NK-92 treated with Interleukin-12 subunit alpha and Interleukin-12 subunit beta, amount 100 ng/mL, for 24 hours (cell line): ENCODE data around the gene CLUH.

Source experiments
- DNase-seq: peaks from one replicate; lab custom pipeline; 2025; lab: John Stamatoyannopoulos, UW

CLUH gene

DNA sequence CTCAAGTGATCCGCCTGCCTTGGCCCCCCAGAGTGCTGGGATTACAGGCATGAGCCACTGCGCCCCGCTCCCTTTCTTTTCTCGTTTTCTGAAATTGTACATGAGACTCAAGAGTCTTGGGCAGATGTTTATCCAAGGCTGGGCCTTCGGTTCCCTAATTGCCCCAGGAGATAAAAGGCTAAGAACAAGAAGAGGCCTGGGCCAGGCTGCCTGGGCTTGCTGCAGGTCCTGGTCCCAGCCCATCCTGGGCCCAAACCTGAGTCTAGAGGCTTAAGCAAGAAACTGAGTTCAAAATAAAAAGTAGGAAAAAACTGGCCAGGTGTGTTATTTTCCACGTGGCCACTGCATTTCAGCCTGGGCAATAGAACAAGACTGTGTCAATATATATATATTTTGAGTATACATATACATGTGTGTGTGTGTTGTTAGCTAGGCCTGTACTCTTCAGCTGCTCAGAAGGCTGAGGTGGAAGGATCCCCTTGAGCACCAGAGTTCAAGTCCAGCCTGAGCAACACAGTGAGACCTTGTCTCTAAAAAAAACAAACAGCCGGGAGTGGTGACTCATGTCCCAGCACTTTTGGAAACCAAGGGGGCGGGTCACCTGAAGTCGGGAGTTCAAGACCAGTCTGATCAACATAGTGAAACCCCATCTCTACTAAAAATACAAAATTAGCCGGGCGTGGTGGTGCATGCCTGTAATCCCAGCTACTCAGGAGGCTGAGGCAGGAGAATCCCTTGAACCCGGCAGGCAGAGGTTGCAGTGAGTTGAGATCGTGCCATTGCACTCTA is 6.8 kb upstream of the CLUH start:
- DNase-seq, result no peak

DNA sequence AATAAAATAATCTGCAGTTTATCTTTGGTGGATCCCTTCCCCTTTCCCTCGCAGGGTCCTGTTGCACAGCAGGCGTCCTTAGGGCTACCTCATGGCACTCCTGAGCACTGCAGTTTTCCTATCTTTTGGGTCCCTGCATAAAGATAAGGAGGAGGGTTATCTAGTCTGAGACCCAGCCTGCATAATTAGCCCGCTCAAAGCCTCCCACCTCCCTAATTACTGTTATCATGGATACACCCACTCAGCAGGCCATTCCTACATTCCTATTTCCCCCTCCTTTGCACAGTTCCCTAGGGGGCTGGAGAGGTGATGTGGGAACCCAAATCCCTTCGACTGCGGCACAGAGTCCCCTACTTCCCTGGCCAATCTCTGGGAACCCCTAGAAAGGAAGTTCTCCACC is 5.1 kb upstream of the CLUH start:
- DNase-seq, result no peak

DNA sequence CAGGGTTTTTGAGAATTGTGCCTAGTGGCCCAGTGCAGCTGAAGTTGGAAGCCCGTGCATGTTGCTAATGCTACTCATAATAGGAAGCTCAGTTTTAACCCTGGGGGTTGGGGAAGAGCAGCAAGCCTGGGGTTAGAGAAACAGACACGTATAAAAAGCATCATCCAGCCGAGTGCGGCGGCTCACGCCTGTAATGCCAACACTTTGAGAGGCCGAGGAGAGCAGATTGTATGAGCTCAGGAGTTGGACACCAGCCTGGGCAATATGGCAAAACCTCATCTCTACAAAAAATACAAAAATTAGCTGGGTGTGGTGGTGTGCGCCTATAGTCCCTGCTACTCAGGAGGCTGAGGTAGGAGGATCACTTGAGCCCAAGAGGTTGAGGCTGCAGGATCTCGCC is 2.3 kb upstream of the CLUH start:
- DNase-seq, result no peak

- DNase-seq, result no peak
These were observed 908 bp upstream of the CLUH start for GRCh38 chr17:2712300-2713043.

DNA sequence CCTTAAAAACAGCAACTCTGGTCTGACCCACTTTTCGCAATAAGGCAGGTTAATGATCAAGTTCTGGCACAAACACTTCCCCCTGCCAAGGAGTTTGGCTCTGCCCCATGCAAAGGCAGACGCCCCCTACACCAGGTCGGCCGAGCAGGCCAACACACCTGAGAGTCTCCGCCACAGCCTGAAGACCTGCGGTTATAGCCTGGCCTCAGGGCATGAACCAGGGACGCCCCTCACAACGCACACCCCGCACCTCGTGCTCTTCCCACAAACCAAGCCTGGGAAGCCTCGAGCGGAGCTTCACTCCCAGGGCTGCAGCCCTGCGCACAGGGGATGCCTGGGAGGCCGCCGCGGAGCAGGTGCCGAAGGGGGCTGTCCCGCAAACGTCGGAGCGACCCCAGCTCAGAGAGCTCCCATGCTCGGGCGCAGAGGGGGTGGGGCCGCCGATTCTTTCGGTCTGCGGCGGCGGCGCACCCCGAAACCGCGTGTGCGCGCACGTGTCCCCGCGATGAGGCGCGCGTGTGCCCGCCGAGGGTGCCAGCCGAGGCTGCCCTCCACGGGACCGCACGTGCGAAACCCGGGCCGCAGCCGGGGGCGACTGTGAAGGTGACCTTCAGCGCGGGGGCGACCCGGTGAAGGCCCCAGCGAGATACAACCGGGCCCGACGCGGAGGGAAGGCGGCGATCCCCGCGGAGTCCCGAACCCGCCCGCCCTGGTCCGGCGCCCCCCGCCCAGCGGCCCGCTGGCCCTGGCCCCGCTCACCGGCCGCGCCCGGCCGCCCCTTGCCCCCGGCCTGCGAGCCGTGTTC is 559 bp downstream of the CLUH start:
- DNase-seq, result no peak

DNA sequence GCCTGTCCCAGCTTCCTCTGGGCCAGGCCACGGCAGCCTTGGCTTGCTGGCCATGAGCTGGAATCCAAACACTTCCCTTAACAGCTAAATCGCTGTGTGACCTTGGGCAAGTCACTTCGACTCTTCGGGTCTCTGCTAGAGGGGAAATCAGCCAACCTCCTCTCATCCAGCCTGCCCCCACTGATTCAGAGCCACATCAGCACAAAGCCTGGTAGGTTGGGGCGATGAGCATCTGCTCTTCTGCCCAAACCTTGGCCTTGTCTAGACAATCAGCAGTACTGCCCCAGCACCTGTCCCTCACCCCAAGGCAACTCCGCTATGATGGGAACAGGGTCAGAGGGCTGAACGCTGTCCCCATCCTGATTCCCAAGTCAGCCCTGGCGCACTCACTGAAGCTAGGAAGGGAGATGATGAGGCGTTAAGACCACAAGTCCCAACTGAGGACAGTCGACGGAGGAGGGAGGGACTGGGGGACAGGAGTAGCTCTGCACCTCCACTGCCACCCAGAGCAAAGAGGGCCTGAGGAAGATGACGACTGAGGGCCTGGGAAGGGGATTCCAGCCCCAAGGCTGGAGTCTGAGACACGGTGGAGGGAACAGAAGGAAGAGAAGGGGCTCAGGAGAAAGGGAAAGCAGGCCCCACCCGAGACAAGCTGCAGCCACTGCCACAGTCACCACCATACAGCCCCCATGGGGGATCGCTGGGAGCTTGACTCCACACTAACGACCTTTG is 1.3 kb downstream of the CLUH start:
- DNase-seq, result no peak

DNA sequence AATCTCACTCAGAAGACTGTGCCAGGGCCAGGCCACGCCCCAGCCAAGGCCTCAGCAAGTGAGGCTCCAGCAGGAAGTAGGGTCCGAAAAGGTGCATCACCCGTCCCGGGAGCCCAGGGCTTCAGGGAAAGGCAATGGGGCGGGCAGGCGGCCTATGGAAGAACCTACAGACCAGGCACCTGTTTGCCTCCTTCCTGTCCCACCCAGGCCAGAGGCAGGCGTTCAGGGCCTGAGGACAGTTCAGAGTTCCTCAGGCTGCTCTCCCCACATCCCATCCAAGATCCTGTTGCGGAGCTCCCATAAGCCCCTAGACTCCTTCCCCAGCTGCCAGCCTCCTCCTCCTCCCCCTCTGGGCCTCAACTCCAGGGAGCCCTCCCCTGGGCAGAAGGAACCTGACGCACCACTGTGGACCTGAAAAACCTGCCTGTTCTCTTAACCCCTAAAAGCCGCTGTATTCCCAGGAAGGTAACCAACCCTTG is 2.3 kb downstream of the CLUH start:
- no peak for DNase-seq

DNA sequence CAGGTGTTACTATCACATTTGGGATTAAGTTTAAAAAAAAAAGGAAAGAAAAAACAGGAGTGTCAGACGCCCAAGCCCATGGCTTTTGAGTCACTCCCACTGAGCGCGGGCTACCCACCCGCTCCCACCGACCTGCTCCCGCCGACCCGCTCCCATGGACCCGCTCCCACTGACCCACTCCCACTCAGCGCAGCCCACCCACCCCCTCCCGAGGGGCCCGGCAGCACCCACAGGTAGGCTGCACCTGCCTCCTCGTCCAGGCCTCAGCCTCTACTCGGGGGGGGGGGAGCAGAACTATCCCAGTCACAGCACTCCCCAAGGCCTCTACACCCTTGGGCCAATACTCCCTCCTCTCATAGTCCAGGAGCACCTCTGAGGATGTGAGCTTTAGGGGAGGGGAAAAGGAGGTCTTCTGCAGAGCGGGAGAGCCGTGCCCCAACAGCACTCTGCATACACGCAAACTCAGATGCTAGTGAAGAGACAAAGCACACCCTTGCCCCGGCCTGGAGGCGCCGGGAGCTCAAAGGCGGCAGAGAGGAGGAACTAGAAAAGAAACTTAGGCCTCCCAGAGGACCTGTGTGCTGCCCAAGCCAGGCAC is 2.9 kb downstream of the CLUH start:
- no peak for DNase-seq

DNA sequence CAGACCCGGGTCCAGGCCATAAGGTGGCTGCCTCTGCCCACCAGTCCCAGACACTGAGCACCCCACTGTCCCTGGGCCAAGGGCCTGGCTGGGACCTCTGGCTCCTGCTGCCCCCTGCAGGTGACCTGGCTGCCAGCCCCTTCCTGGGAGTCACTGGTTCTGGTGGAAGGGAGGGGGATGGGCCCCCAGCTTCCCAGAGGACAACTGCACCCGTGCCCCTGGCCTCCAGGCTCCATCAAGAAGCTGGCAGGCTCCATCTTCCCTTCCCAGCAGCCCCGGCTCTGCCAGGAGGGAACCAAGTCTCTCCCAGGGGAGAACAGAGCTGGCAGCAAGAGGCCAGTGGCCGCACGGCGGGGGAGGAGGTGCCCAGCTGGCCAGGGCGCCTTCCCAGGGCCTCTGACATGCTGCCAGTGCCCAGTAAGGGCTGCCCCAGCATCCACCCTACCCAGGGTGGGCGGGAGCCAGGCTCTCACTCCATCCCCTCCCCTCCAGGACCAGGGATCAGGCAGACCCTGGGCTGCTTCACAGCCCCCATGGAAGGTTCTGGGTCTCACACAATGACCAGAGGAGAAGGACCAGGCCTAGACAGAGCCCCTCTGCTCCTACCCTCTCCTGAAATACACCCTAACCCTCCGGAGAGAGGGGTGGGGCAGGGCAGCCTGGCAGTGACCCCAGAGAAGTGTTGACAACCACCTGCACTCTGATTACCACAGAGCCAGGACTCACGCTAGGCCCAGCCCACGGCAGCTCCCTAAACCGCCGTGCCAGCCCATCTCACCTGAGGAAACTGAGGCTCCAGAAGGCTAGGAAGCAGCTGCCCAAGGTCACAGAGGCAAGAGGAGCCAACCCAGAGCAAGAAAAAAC is 3.6 kb downstream of the CLUH start:
- DNase-seq, result no peak

GRCh38 chr17:2706911-2707510 is 4.6 kb downstream of the CLUH start:
- no peak for DNase-seq

- DNase-seq, result no peak
These were observed 5.4 kb downstream of the CLUH start for GRCh38 chr17:2705888-2706795.

GRCh38 chr17:2705263-2705662 is 6.3 kb downstream of the CLUH start:
- DNase-seq, result no peak

- no peak for DNase-seq
These were observed 6.7 kb downstream of the CLUH start for GRCh38 chr17:2704890-2705248.

DNA sequence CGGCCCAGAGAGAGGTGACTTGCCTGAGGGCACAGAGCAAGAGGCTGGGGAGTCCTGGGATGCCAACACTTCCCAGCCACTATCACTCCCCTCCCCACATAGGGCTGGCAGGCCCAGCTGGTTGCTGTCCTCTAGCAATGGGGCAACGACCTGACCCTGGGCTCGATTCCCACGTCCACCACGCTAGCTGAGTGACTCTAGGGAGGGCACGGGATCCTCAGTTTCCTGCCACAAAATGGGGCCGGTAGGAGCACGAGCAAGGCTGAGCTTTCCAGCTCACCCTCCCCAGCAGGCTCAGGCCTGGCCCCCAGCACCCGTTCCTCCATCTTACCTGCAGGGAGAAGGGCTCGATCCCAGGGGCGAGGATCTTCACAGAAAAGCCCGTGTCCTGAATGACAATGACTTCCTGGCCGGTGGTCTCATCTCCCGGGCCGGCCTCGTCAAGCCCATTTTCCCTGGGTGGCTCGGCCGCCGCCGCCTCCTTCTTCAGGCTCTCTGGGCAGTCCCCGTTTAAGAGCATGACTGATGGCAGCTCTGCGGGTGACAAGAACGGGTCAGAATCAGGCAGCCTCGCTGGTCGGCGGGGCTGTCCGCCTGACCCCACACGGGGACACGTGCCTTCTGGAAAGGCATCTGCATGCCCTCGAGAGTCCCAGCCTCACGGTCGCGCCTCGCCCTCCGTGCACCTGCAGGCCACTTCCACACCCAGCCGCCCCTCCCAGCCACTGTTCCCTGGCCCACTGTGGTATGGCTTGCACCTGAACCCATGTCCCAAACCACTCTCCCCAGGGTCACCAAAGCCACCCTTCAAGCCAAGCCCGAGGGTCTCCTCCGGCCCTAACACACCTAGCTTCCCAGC is 7.3 kb downstream of the CLUH start:
- DNase-seq, result no peak

GRCh38 chr17:2703606-2704005 is 8.0 kb downstream of the CLUH start:
- DNase-seq, result no peak

DNA sequence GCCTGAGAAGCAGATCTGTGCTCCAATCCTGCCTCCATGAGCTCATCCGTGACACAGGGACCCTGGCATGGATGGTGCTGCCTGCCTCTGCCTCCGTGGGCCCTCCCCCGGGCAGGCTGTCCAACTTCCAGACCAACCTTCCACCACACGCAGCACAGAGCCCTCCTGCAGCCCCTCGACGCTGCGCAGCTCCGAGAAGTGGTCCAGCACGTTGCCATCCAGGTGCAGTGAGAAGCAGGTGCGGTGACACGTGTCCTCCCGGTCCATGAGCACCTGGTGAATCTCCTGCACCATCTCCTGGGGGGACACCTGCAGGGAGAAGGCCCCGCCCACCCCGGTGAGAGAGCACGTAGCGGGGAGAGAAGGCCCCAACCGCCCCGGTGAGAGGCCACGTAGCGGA is 8.4 kb downstream of the CLUH start:
- no peak for DNase-seq

- no peak for DNase-seq
These were observed 9.4 kb downstream of the CLUH start for GRCh38 chr17:2701996-2702741.
